AG04450 (cell line): ENCODE measurements around the gene MX2. TPM values are rescaled to one million over a fixed set of nuclear protein-coding genes. Genes with fewer than 3 reads are reported as not detected.

Experiments used
- CTCF ChIA-PET: fragments of 300-600, 350-600 bp; formaldehyde crosslinking; extraction: SDS; loops from one replicate; lab custom pipeline; 2022; ENCODE audit warnings: antibody characterized with exemption, inconsistent platforms; lab: Charles Lee
- POLR2A ChIA-PET: fragments of 350-600 bp; formaldehyde crosslinking; extraction: SDS; loops from one replicate; lab custom pipeline; 2021; ENCODE audit warnings: antibody characterized with exemption, inconsistent platforms; lab: Yijun Ruan, JAX
- DNase-seq: peaks from one replicate; pipeline ENCODE4 v3.0.0-alpha.2; 2011; ENCODE audit warnings: low read depth, low spot score
- H3K27ac ChIP-seq: one replicate; pipeline ENCODE4 v1.5.1; 2012; ENCODE audit warnings: low read depth, low read length, control low read depth
- H3K27me3 ChIP-seq: one replicate; pipeline ENCODE4 v1.6.0; 2012; ENCODE audit warnings: low read length; ENCODE audit not compliant: control insufficient read depth, insufficient read depth
- H3K4me3 ChIP-seq: 2 replicates; pipeline ENCODE4 v1.5.1; 2011; ENCODE audit warnings: mild to moderate bottlenecking, low read depth, low read length, control low read depth
- H3K9me3 ChIP-seq: 2 replicates; pipeline ENCODE4 v1.5.1; 2012; ENCODE audit warnings: low read length; ENCODE audit not compliant: control insufficient read depth, insufficient read depth
- polyA plus RNA-seq: library from polyadenylated mRNA; depleted of rRNA; stranded (reverse); fragments of >200 nt; gene quantifications from 2 replicates; pipeline ENCODE4 v1.2.3, GENCODE V29; 2011
- TF ChIP-seq, protein P1 (sequence below): IDR thresholded peaks from 2 replicates; pipeline ENCODE4 v1.5.1; 2011; ENCODE audit warnings: low read depth, low read length, control low read depth, inconsistent platforms

The MX2 gene
- polyA plus RNA-seq, 1 experiment: 0.82 TPM

DNA sequence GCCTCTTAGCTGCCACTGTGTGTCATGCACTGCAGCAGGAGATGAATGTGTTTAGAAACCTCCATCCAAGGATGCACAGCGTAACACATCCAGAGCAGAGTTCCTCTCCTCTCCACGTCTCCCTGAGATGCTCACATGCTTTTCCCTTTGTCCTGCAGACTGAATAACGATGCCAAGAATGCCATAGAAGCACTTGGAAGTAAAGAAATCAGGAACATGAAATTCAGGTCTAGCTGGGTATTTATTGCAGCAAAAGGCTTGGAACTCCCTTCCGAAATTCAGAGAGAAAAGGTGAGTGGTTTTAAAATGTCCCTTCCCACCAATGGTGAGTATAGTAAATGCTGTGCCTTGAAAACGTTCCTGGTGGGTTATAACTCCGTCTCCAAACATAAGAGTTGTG lies 13.4 kb upstream of the MX2 start:
- DNase-seq: no peak
- CTCF ChIA-PET: no interaction called here
- no peak overlapping the region for H3K4me3 ChIP-seq
- peaks cover 9% of the 10 kb centered on the region for H3K27me3 ChIP-seq
- TF ChIP-seq, protein P1, sequence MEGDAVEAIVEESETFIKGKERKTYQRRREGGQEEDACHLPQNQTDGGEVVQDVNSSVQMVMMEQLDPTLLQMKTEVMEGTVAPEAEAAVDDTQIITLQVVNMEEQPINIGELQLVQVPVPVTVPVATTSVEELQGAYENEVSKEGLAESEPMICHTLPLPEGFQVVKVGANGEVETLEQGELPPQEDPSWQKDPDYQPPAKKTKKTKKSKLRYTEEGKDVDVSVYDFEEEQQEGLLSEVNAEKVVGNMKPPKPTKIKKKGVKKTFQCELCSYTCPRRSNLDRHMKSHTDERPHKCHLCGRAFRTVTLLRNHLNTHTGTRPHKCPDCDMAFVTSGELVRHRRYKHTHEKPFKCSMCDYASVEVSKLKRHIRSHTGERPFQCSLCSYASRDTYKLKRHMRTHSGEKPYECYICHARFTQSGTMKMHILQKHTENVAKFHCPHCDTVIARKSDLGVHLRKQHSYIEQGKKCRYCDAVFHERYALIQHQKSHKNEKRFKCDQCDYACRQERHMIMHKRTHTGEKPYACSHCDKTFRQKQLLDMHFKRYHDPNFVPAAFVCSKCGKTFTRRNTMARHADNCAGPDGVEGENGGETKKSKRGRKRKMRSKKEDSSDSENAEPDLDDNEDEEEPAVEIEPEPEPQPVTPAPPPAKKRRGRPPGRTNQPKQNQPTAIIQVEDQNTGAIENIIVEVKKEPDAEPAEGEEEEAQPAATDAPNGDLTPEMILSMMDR: no peak
- H3K27ac ChIP-seq: no peak overlapping the region
- POLR2A ChIA-PET: no interaction called here
- no peaks in the 10 kb centered on the region for H3K9me3 ChIP-seq

DNA sequence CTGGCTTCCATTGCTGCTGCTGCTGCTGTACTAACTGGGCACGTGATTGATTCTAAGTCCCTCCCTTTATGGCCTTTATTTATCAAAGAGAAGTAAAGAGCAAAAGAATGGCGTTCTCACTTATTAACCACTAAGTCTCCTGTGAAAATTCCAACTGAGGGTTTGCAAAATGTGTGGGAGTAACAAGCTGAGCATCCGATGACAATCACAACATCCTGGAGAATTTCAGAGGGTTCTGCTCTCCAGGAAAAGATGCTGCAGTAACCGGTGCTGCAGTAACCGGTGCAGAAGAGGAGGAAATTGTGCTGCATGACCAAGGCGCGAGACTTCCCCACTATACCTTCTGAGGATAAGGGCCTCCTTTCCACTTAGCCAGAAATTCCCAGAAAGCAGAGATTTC lies 12.7 kb upstream of the MX2 start:
- ChIA-PET CTCF (no interaction called here), POLR2A (no interaction called here)
- no peak overlapping the region for H3K4me3 ChIP-seq
- TF ChIP-seq, protein P1: no peak
- no peak for DNase-seq
- no peaks in the 10 kb centered on the region for H3K9me3 ChIP-seq
- H3K27ac ChIP-seq: no peak overlapping the region
- H3K27me3 ChIP-seq: peaks cover 9% of the 10 kb centered on the region

DNA sequence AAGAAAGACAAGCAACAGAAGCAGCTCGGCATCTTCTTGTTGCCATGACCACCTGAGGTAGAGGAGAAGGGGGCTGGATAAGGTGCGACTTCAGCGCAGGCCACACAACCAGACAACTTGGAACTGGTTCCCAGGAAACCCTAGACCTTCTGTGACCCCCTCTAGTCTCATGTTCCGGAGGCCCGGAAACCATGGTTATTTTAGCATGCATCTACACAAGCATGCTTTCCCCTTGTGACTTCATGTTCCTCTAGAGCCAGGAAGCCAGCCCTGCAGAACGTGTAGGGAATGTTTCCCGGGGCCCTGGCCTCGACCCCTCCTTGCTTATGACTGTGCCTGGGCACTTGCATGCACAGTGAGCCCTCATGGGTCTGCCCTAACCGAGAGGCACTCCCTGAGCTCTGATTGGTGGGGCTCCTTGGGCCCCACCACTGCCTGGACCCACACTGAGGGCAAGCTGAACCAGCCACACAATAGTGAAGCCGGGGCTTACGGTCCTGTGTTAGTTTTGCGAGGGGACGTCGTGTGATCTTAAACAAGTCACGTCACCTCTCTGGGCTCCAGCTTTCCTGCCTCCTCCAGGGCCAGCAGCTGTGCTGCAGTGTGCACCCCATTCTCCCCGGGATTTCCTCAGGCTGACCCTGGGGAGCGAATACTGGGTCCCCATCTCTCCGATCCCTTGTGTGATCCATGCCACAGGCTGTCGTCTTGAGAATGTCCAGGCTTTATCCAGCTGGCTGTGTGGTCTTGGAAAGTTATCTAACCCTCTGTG lies 12.0 kb upstream of the MX2 start:
- TF ChIP-seq, protein P1: no peak
- Histone ChIP-seq H3K27me3 (peaks cover 9% of the 10 kb centered on the region), H3K9me3 (no peaks in the 10 kb centered on the region), H3K27ac (no peak overlapping the region), H3K4me3 (no peak overlapping the region)
- CTCF ChIA-PET: no interaction called here
- DNase-seq: no peak
- POLR2A ChIA-PET: no interaction called here

DNA sequence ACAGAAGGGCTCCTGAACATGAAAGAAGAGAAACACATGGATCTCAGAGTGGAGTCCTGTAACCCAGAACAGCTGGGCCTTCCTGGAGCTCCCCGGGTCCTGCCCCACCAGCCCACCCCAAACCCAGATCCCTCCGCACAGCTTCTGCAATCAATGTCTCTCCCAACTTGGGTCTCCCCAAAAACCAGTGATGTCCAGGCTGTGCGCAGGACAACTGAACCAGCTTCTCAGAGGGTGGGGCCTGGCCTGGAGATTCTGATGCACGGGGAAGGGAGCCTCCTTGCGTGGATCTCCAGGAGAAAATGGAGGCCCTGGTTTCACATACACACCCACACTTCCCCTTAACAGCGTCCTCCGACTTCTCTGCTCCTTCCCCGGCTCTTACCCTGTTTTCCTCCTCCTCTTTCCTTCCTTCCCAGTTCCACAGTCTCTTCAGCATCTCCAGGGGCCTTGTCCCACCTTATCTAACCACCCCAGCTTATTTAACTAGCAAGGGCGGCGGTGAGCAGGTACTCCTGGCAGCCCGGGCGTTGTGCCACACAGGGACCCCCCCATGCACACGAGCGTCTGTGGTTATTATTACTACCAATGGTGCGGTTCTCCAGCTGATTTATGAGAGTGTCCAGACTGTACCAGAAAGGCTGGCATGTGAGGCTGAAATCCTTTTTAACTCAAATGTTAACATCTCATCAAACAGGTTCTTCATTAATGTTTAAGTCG lies 11.2 kb upstream of the MX2 start:
- Histone ChIP-seq H3K9me3 (no peaks in the 10 kb centered on the region), H3K27me3 (peaks cover 6% of the 10 kb centered on the region), H3K4me3 (no peak overlapping the region), H3K27ac (no peak overlapping the region)
- no peak for DNase-seq
- TF ChIP-seq, protein P1: no peak
- ChIA-PET POLR2A (no interaction called here), CTCF (no interaction called here)

DNA sequence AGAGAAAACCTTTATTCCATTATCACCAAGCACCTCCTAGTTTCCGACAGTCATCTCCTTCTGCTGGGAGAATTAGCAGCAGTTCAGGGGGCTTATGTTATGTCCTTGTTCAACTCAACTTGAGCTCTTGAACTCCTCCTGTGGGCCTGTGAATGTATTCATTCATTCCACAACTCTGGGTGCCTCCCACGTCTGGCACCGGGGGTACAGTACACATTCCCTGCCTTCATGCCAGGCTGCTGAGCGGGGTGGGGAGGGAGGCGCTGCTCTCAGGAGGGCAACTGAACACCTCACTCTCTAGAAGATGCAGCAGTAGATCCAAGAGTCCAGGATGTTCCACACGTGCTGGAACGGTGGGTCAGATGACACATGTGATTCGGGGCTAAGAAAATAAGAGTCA lies 4.3 kb upstream of the MX2 start:
- TF ChIP-seq, protein P1: no peak
- ChIA-PET POLR2A (no interaction called here), CTCF (no interaction called here)

More for the DNA sequence above, 4.3 kb upstream of the MX2 start:
- DNase-seq: no peak
- H3K4me3 ChIP-seq: no peak overlapping the region
- H3K9me3 ChIP-seq: no peaks in the 10 kb centered on the region
- H3K27me3 ChIP-seq: peaks cover 11% of the 10 kb centered on the region
- H3K27ac ChIP-seq: no peak overlapping the region
